Sigmoid colon (tissue), 3 donors: ENCODE measurements around the gene EFNA5.

Experiments used
- CTCF ChIP-seq, 4 experiments: fragments of 450-650 bp in 3 of 4; fragments of 200-600 bp in 1 of 4; IDR thresholded peaks; one replicate each; pipeline ENCODE4 v1.5.1; 2016 to 2019; ENCODE audit warnings: antibody characterized with exemption in 4 of 4, mild to moderate bottlenecking in 3 of 4, moderate library complexity in 2 of 4
- POLR2A ChIP-seq, 2 donors: fragments of 450-650 bp; IDR thresholded peaks; one replicate each; pipeline ENCODE4 v1.6.1; 2016; ENCODE audit warnings: antibody characterized with exemption in 2 of 2, mild to moderate bottlenecking in 2 of 2, moderate library complexity in 2 of 2

- no peak for TF ChIP-seq CTCF (IDR thresholded peaks at IDR 0.05)
- TF ChIP-seq POLR2A (IDR thresholded peaks at IDR 0.05): no peak
Observed at GRCh38 chr5:107541400-107541799, 129.3 kb downstream of the EFNA5 start.
